ENCODE data around the gene WIZ. TPM values are rescaled to one million over a fixed set of nuclear protein-coding genes. Genes with fewer than 3 reads are reported as not detected.
A peak's percentile ranks its signal among the peaks of the same experiment; 100 is the strongest.

WIZ gene
- total and polyA plus RNA-seq, 10 of the 15 experiments (the other 5 are each of a cell fraction or from before 2014, with no cell fraction given): 0.10 to 26.7 (median 2.7) TPM

DNA sequence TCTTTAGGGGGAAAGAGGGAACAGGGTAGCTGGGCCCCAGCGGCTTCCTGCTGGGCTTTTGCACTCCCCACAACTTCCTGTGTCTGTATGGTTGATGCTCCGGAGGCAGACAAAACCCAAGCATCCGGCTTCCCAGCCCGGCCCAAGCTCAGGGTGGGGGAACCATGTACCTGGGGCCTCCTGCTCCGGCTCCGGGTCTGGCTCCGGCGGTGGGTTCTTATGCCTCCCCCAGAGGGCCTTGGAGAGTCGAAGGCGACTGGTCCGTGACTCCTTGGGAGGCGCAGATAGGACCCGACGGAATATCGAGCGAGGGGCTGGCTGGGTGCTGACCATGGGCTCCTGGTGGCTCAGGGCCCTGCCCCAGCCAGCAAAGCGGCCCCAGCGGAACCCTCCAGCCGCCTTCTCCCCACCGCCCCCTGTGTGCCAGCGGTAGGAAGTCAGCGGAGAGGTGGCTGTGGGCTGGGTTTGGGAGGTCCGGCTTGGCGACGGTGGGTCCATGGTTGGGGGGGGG is 14.2 kb upstream of the WIZ start:
- DNase-seq (ENCODE audit: low read depth, low spot score) (no peak), FAIRE-seq (no peak), ATAC-seq (peak; percentile 78)
- Histone ChIP-seq H3K4me2 (ENCODE audit: control insufficient read depth, insufficient read depth) (peak overlapping the region; percentile 92), H2AFZ (ENCODE audit: control insufficient read depth, low read depth, low read length) (peak overlapping the region; percentile 70), H4K20me1 (ENCODE audit: control insufficient read depth, insufficient read depth) (no peaks in the 10 kb centered on the region; the same call in 1 of the 2 replicates), H3K36me3 (ENCODE audit: control insufficient read depth in 2 of 2, insufficient read depth in 2 of 2, low read length in 1 of 2) (peaks cover 7 to 17% of the 10 kb centered on the region in 2 experiments), H3K27me3 (replicated peaks in 1 of 2; ENCODE audit: control insufficient read depth in 2 of 2, insufficient read depth in 2 of 2, low read length in 1 of 2) (no peaks in the 10 kb centered on the region), H3K4me3 (peak overlapping the region; percentile 93), H3K27ac (ENCODE audit: control insufficient read depth, insufficient read depth) (peak overlapping the region; percentile 80), H3K4me1 (ENCODE audit: control insufficient read depth, insufficient read depth, low read length) (peaks cover 22% of the 10 kb centered on the region), H3K79me2 (ENCODE audit: control insufficient read depth, insufficient read depth, low read length) (peaks cover 20% of the 10 kb centered on the region), H3K9me3 (replicated peaks; ENCODE audit: control insufficient read depth, insufficient read depth, low read length) (no peaks in the 10 kb centered on the region), H3K9ac (ENCODE audit: control insufficient read depth, insufficient read depth, low read length) (peak overlapping the region; percentile 69)
- WGBS (ENCODE audit: insufficient coverage, insufficient replicate concordance, low lambda C conversion rate, missing lambda C conversion rate): under 1% methylated on average over 18 of the region's 25 CpGs
- SMC1A ChIA-PET (ENCODE audit: uncharacterized antibody, unreplicated experiment): interaction anchor here (0.5 to 6.0 kb wide), 4 partner anchors 15 to 92 kb away, joined by 3 to 26 read pairs (median 4); partner anchors contain the start of genes AKAP8L and PGLYRP2
- RAD21 ChIA-PET (ENCODE audit: unreplicated experiment): interaction anchor here (0.6 to 2.3 kb wide), 5 partner anchors 14 to 287 kb away, joined by 3 to 10 read pairs (median 5); partner anchors contain the start of genes AKAP8, AKAP8L and WIZ
- CTCF ChIA-PET: interaction anchor here (0.6 to 1.6 kb wide), 5 partner anchors 9 to 1046 kb away, joined by 3 to 9 read pairs (median 4); partner anchors contain the start of gene AKAP8L
- POLR2A ChIA-PET: interaction anchor here (0.7 to 1.6 kb wide), 4 partner anchors 12 to 85 kb away, joined by 3 to 10 read pairs (median 5); partner anchors contain the start of gene AKAP8L
- intact Hi-C loops (cut with micrococcal nuclease; ENCODE audit: unreplicated experiment): loop anchor here (5.0 to 10.0 kb wide), 2 partner anchors 49 to 87 kb away; partner anchors contain the start of genes AKAP8 and AKAP8L
- BruUV-seq (replicated peaks): TSS peak; percentile 67
- in situ Hi-C loops (cut with MboI): no loop called here
- TF ChIP-seq, protein P1, sequence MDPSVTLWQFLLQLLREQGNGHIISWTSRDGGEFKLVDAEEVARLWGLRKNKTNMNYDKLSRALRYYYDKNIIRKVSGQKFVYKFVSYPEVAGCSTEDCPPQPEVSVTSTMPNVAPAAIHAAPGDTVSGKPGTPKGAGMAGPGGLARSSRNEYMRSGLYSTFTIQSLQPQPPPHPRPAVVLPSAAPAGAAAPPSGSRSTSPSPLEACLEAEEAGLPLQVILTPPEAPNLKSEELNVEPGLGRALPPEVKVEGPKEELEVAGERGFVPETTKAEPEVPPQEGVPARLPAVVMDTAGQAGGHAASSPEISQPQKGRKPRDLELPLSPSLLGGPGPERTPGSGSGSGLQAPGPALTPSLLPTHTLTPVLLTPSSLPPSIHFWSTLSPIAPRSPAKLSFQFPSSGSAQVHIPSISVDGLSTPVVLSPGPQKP (IDR thresholded peaks at IDR 0.05; ENCODE audit: low read depth, low read length): no peak
- TF ChIP-seq, protein P2, sequence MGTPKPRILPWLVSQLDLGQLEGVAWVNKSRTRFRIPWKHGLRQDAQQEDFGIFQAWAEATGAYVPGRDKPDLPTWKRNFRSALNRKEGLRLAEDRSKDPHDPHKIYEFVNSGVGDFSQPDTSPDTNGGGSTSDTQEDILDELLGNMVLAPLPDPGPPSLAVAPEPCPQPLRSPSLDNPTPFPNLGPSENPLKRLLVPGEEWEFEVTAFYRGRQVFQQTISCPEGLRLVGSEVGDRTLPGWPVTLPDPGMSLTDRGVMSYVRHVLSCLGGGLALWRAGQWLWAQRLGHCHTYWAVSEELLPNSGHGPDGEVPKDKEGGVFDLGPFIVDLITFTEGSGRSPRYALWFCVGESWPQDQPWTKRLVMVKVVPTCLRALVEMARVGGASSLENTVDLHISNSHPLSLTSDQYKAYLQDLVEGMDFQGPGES (IDR thresholded peaks at IDR 0.05): no peak
- TF ChIP-seq CHD4 (IDR thresholded peaks at IDR 0.05) (no peak), MEF2B (IDR thresholded peaks at IDR 0.05; ENCODE audit: partially characterized antibody, poor library complexity, severe bottlenecking) (no peak), ZNF217 (IDR thresholded peaks at IDR 0.05) (no peak), PAX8 (IDR thresholded peaks at IDR 0.05) (no peak), FOXK2 (IDR thresholded peaks at IDR 0.05) (no peak), MTA2 (IDR thresholded peaks at IDR 0.05; ENCODE audit: low read depth) (no peak), ZNF274 (IDR thresholded peaks at IDR 0.05; ENCODE audit: insufficient read depth, insufficient read length) (no peak), HDAC2 (IDR thresholded peaks at IDR 0.05) (no peak), PAX5 (IDR thresholded peaks at IDR 0.05; ENCODE audit: borderline replicate concordance, low read depth, low read length) (no peak; the same call in 1 of the 2 replicates), NBN (IDR thresholded peaks at IDR 0.05) (peak; percentile 21; the same call in 1 of the 2 replicates), KLF5 (IDR thresholded peaks at IDR 0.05; ENCODE audit: partially characterized antibody) (no peak), GATAD2B (conservative IDR thresholded peaks at IDR 0.05; ENCODE audit: low read depth) (peak; percentile 24; the same call in 1 of the 2 replicates), PML (IDR thresholded peaks at IDR 0.05; ENCODE audit: low read length) (peak; percentile 83; the same call in 1 of the 2 replicates), SIN3A (IDR thresholded peaks at IDR 0.05; ENCODE audit: low read depth, low read length) (no peak), CREB1 (IDR thresholded peaks at IDR 0.05; ENCODE audit: low read depth) (no peak), SMAD1 (IDR thresholded peaks at IDR 0.05; ENCODE audit: low read depth, partially characterized antibody) (no peak), HDGF (IDR thresholded peaks at IDR 0.05) (no peak)
- TF ChIP-seq, protein P3, sequence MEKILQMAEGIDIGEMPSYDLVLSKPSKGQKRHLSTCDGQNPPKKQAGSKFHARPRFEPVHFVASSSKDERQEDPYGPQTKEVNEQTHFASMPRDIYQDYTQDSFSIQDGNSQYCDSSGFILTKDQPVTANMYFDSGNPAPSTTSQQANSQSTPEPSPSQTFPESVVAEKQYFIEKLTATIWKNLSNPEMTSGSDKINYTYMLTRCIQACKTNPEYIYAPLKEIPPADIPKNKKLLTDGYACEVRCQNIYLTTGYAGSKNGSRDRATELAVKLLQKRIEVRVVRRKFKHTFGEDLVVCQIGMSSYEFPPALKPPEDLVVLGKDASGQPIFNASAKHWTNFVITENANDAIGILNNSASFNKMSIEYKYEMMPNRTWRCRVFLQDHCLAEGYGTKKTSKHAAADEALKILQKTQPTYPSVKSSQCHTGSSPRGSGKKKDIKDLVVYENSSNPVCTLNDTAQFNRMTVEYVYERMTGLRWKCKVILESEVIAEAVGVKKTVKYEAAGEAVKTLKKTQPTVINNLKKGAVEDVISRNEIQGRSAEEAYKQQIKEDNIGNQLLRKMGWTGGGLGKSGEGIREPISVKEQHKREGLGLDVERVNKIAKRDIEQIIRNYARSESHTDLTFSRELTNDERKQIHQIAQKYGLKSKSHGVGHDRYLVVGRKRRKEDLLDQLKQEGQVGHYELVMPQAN (conservative IDR thresholded peaks at IDR 0.05): peak; percentile 45; the same call in 1 of the 2 replicates
